NCI-H128 (cell line): ENCODE data around the gene LYZ.

Experiments used
- DNase-seq: peaks from one replicate; lab custom pipeline; 2025; ENCODE audit not compliant: unreplicated experiment; lab: John Stamatoyannopoulos, UW

LYZ gene

GRCh38 chr12:69383074-69383473 is 34.9 kb downstream of the LYZ start:
- DNase-seq = no peak

GRCh38 chr12:69385038-69385437 is 36.9 kb downstream of the LYZ start:
- DNase-seq = no peak

- DNase-seq = no peak
Measured at GRCh38 chr12:69386921-69387320, 38.7 kb downstream of the LYZ start.

- no peak for DNase-seq
Measured at GRCh38 chr12:69388371-69388770, 40.2 kb downstream of the LYZ start.

GRCh38 chr12:69389831-69390230 is 41.6 kb downstream of the LYZ start:
- DNase-seq = no peak

- DNase-seq = no peak
Measured at GRCh38 chr12:69392179-69392928, 44.2 kb downstream of the LYZ start.

GRCh38 chr12:69396041-69396440 is 47.9 kb downstream of the LYZ start:
- DNase-seq = no peak

- DNase-seq = no peak
Measured at GRCh38 chr12:69396963-69397362, 48.8 kb downstream of the LYZ start.

- DNase-seq = no peak
Measured at GRCh38 chr12:69397978-69398377, 49.8 kb downstream of the LYZ start.

GRCh38 chr12:69401940-69402339 is 53.8 kb downstream of the LYZ start:
- DNase-seq = no peak
